ENCODE results near the gene RFPL1.

DNA sequence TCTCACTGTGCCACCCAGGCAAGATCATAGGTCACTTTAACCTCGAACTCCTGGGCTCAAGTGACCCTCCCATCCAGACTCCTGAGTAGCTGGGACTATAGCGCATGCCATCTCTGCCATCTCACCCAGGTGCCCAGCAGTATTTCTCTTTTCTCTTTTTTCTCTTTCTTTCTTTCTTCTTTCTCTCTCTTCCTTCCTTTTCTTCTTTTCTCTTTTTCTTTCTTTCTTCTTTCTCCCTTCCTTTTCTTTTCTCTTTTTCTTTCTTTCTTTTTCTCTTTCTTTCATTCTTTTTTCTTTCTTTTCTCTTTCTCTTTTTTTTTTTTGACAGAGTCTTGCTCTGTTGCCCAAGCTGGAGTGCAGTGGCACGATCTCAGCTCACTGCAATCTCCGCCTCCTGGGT, 13.5 kb downstream of the RFPL1 start:
- TF ChIP-seq, protein P1, sequence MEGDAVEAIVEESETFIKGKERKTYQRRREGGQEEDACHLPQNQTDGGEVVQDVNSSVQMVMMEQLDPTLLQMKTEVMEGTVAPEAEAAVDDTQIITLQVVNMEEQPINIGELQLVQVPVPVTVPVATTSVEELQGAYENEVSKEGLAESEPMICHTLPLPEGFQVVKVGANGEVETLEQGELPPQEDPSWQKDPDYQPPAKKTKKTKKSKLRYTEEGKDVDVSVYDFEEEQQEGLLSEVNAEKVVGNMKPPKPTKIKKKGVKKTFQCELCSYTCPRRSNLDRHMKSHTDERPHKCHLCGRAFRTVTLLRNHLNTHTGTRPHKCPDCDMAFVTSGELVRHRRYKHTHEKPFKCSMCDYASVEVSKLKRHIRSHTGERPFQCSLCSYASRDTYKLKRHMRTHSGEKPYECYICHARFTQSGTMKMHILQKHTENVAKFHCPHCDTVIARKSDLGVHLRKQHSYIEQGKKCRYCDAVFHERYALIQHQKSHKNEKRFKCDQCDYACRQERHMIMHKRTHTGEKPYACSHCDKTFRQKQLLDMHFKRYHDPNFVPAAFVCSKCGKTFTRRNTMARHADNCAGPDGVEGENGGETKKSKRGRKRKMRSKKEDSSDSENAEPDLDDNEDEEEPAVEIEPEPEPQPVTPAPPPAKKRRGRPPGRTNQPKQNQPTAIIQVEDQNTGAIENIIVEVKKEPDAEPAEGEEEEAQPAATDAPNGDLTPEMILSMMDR (IDR thresholded peaks at IDR 0.05; ENCODE audit: poor library complexity, severe bottlenecking) = no peak
- TF ChIP-seq TAF1 (IDR thresholded peaks at IDR 0.05; ENCODE audit: low read depth) (no peak), EP300 (conservative IDR thresholded peaks at IDR 0.05; ENCODE audit: poor library complexity, severe bottlenecking) (no peak)
- TF ChIP-seq, protein P2, sequence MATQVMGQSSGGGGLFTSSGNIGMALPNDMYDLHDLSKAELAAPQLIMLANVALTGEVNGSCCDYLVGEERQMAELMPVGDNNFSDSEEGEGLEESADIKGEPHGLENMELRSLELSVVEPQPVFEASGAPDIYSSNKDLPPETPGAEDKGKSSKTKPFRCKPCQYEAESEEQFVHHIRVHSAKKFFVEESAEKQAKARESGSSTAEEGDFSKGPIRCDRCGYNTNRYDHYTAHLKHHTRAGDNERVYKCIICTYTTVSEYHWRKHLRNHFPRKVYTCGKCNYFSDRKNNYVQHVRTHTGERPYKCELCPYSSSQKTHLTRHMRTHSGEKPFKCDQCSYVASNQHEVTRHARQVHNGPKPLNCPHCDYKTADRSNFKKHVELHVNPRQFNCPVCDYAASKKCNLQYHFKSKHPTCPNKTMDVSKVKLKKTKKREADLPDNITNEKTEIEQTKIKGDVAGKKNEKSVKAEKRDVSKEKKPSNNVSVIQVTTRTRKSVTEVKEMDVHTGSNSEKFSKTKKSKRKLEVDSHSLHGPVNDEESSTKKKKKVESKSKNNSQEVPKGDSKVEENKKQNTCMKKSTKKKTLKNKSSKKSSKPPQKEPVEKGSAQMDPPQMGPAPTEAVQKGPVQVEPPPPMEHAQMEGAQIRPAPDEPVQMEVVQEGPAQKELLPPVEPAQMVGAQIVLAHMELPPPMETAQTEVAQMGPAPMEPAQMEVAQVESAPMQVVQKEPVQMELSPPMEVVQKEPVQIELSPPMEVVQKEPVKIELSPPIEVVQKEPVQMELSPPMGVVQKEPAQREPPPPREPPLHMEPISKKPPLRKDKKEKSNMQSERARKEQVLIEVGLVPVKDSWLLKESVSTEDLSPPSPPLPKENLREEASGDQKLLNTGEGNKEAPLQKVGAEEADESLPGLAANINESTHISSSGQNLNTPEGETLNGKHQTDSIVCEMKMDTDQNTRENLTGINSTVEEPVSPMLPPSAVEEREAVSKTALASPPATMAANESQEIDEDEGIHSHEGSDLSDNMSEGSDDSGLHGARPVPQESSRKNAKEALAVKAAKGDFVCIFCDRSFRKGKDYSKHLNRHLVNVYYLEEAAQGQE (IDR thresholded peaks at IDR 0.05; ENCODE audit: borderline replicate concordance) = no peak
